Activated CD8-positive, alpha-beta memory T cell treated with anti-CD3 and anti-CD28 coated beads, Interleukin-2, amount 50 U/mL, for 1 hour (primary cell): ENCODE measurements around the gene ZNF23.
A peak's percentile ranks its signal among the peaks of the same experiment; 100 is the strongest.
"Not testable (repeated sequence)": the region's sequence is repeated elsewhere in the genome, so short reads cannot be mapped to it uniquely, and the experiment has no call there.

Source experiments
- DNase-seq: peaks from one replicate; pipeline ENCODE4 v3.0.0-alpha.2; 2020; ENCODE audit errors: extremely low read depth

ZNF23 gene

GRCh38 chr16:71461686-71462648, at the start of gene ZNF23:
TSS of gene ZNF23 (minus strand) at chr16:71462247. CDS start at chr16:71456796, 5,451 bp downstream.
- peak; percentile 38 for DNase-seq

GRCh38 chr16:71507061-71507460, 45.0 kb upstream of the ZNF23 start:
- DNase-seq: no peak

GRCh38 chr16:71504901-71505300, 42.9 kb upstream of the ZNF23 start:
- DNase-seq: no peak

DNA sequence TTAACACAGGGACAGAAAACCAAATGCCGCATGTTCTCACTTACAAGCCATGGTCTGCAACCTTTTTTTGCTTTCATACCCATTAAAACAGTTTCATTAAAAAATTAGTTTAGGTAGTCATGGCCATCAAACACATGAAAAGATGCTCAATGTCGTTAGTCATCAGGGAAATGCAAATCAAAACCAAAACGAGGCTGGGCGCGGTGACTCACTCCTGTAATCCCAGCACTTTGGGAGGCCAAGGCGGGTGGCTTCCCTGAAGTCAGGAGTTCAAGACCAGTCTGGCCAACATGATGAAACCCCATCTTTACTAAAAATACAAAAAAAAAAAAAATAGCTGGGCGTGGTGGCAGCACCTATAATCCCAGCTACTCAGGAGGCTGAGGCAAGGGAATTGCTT, 42.0 kb upstream of the ZNF23 start:
- not testable (repeated sequence) for DNase-seq

DNA sequence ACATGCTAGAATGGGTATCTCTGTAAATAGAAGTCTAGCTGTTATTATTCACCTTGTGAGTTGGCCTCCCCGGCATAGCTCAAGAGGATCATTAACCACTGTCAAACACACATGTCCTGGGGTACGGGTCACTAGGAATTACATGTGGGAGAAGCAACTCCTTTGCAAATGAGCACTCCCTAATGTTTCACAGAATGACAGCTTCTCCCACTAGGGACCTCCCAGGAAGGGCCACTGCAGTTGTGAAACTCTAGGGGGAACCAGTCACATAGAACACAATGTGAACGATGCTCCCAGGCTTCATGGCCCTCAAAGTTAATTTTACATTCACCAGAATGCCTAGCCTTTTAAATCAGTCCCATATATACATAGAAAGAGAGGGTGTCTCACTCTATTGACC, 39.5 kb upstream of the ZNF23 start:
- no peak for DNase-seq

- no peak for DNase-seq
These were observed 38.9 kb upstream of the ZNF23 start for GRCh38 chr16:71500964-71501363.

GRCh38 chr16:71499775-71500364, 37.8 kb upstream of the ZNF23 start:
- peak; percentile 4 for DNase-seq

DNA sequence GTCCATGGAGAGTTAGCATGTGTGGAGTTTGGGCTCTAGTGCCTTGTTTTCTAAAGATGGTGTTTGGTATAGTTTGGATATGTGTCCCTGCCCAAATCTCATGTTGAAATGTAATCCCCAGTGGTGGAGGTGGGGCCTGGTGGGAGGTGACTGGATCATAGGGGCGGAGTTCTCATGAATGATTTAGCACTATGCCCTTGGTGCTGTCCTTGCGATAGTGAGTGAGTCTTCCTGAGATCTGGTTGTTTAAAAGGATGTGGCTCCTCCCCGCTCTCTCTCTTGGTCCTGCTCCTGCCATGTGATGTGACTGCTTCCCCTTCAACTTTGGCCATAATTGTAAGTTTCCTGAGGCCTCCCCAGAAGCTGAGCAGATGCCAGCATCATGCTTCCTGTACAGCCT, 36.0 kb upstream of the ZNF23 start:
- no peak for DNase-seq

- DNase-seq: no peak
These were observed 31.2 kb upstream of the ZNF23 start for GRCh38 chr16:71493213-71493612.

GRCh38 chr16:71492786-71493185, 30.7 kb upstream of the ZNF23 start:
- no peak for DNase-seq

DNA sequence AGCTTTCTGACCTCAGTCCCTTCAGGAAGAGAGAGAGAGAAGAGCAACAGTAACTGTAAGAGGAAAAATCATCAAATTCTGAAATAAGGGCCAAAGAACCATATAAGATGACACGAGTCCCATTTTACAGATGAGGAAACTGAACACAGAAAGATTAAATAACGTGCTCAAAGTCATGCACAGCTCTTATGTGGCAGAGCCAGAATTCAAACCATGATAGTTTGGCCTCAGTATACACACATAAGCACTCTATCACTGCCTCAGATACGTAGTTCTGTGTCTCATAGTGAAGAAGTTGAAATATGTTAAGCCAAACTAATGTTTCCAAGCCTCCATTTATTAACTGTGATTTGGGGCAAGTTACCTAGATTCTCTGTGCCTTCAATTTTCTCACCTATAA, 29.0 kb upstream of the ZNF23 start:
- DNase-seq: no peak

DNA sequence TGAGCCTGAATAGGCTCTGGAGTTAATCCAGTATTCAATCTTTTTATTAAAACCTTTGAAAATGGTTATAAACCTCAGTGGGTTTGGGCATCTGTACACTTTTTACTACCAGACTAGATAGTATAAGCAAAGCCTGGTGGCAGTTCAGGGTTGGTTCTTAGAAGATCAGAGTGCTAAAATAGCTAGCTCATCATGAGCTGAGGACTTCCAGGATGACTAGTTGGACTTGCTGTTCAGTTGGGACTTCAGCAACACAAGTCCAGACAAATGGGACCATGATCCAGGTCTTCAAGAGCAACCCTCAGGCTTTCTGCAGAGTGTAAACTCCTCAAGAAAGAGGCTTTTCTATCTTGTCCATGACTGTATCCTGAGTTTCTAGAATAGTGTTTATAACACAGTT, 28.3 kb upstream of the ZNF23 start:
- DNase-seq: no peak

GRCh38 chr16:71489122-71489521, 27.1 kb upstream of the ZNF23 start, which contains the start of gene ZNF19:
TSS of gene ZNF19 (minus strand) at chr16:71489324. CDS start at chr16:71482114, 7,210 bp downstream.
- DNase-seq: no peak

DNA sequence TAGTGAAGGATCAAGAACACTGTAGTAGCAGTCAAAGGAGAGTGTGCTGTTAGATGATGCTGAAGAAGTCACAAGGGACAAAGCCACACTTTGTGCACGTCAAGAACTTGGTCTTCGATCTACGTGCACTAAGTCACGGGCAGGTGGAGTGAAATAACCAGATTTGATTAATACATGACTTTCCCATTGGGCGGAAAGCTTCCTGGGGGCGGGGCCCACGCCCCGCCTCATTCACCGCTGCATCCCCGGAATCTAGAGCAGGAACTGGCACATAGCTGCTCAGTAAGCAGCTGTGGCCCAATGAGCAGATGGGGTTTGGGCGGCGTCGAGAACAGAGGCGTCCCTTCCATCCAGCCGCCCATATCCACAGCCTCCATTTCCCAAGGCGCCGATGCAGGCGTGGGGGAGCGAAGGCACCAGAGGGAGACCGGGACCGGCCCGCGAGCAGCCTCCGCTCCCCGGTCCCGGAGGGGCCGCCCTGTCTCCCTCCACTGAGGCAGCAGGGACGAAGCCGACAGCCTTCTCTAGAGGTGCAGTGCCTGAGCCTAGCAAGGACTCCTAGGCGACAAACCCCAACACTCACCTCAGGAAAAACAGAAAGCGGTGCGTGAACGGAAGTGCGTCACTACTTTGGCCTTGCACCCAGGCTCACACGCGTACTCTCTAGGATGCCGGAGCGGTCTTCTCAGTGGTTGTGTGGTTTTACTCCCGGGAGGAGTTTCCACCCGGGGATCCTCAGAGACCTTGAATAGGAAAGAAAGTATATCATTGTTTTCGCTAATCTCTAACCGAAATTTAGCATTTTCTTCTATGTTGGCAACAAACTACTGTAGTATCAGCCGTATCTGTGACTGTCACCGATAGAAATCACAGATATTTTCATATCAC, 22.2 kb upstream of the ZNF23 start:
- peak; percentile 69 for DNase-seq

DNA sequence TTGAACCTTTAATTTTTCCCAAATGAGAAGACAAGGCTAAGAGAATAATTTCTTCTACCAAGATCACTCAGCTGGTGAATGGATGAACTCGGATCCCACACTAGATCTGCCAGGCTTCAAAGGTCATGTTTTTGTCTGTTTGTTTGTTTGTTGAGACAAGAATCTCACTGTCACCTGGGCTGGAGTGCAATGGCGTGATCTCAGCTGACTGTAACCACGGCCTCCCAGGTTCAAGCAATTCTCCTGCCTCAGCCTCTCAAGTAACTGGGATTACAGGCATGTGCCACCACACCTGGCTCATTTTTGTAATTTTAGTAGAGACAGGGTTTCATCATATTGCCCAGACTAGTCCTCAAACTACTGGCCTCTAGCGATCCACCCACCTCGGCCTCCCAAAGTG, 20.5 kb upstream of the ZNF23 start:
- DNase-seq: no peak

- no peak for DNase-seq
These were observed 18.9 kb upstream of the ZNF23 start for GRCh38 chr16:71480956-71481355.

DNA sequence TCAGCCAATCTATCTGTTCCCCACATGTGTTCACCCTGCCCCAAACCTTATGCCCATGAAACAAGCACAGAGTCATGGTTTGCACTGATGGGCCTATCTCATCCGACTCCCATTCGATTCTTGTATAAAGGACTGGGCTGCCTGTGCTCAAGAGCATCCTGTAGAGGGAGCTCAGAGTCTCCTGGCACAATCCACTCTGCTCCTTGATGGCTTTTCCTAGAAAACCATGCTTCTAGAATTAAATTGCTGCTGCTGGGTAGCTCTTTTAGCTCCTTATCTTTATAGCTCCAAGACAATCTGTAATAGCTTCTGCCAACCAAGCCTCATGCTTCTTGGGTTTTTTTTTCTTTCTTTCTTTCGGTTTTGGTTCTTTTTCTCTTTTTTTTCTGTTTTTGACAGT, 17.4 kb upstream of the ZNF23 start:
- no peak for DNase-seq

DNA sequence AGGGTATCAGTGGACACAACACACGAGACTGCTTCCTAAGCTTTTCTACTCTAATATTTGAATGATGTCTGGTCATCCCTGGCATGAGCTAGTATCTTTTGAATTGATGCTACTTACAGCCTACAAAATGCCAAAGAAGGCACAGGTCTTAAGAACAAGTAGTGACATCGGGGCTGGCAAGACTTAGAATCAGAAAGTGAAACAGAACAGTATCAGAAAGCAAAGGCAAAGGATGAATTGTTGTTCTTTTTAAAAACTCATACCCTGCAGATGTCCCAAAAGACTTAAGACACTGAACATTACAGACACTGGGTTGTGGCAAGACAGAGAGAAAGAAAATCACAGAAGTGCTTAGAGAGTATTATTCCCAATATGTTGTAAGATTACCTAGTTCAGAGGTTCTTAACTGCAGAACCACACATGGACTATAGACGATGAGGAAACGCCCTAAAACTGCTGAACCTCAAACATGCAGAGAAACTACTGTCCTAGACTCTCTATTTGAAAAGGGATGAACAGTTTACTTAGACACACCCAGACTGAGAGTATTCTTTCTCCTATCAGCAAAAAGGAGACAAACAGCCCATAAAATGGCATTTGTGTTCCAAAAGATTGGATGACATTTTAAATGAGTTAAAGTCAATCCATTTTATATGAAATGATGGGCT, 14.5 kb upstream of the ZNF23 start:
- no peak for DNase-seq

DNA sequence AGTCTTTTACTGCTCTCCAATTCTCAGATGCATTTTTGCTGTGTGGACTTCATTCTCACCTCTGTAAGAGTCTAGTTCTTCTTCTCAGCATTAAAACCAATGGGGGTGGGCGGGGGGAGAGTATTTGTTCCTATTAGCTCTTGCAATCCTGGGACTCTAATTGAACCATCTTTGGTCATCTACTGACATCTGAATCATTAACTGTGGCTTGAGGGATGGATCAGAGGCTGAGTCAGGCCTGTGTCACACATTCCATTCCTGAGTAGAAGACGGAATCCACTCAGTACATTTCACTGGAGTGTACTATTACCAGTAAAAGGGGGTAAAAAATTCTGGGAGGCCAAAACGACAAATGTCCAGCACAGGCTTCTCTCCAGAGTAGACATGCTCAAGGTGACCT, 12.8 kb upstream of the ZNF23 start:
- DNase-seq: no peak

DNA sequence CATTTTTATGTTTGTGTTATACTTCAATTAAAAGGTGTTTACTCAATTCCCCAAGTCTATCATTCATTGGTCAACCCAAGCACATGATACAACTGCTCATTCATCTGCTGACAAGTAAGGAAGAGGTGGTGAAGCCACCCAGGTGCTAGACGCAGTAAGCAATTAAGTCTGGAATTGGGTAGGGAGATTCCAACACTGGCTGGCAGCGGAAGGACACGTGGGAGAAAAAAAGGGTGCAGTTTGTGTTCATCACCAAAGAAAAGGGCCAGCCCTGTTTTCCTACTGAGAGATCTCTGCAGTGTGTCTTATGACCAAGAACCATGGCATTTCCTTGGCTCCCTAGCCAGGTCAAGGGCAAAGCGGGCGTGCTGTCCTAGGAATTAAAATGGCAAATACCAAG, 11.8 kb upstream of the ZNF23 start:
- no peak for DNase-seq

DNA sequence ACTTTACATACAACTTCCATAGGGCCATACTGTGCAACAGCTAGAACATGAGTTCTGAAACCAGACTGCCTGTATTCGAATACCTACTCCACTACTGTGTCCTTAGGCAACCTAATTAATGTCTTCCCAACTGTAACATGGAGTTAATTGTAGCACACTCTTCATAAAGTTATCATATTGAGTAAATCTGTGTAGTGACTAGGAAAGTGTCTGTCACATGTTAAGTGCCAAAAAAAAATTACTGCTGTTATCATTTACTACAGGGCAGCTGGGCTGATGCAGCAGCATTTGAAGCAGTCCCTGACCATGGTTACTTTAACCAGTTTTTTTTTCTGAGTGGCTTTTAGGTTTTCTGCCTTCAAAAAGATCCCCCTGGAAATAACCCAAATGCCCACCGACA, 10.9 kb upstream of the ZNF23 start:
- DNase-seq: no peak

DNA sequence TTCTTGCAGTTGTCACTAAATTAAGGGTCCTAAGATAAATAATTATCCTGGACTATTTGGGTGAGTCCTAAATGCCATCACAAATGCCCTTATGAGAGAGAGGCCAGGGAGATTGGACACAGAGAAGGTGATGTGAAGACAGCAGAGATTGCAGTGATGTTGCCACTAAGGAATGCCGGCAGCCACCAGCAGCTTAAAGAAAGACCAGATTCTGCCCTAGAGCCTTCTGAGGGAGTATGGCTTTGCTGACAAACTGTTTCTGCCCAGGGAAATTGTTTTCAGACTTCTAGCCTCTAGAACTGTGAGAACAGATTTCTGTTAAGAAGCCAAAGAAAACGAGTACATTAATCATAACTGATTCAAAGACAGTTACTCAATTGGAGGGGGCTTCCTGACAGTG, 10.0 kb upstream of the ZNF23 start:
- no peak for DNase-seq
